ENCODE results near the gene ZNF557.
"Not testable (repeated sequence)": the region's sequence is repeated elsewhere in the genome, so short reads cannot be mapped to it uniquely, and the experiment has no call there.

DNA sequence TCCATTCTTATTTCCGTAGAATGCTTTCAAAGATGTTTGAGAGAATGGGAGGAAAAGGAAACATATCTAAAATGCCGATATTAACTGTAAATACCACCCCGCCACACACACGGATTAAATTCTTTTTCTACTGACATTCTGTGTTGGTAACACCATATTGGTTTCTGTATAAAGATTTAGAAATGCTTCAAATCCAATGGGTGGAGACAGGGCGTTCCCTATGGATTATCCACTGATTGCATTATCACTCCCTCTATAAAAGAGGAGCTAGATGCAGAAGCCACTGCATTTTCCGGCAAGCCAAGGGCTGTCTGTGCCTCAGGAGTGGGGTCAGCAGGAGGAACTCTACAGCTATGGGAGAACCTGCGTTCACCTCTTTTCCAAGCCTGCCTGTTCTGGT is 20.5 kb upstream of the ZNF557 start, which contains the start of gene MBD3L2:
- not testable (repeated sequence) for TF ChIP-seq POLR2AphosphoS5 (IDR thresholded peaks at IDR 0.05)
- TF ChIP-seq, protein P1, sequence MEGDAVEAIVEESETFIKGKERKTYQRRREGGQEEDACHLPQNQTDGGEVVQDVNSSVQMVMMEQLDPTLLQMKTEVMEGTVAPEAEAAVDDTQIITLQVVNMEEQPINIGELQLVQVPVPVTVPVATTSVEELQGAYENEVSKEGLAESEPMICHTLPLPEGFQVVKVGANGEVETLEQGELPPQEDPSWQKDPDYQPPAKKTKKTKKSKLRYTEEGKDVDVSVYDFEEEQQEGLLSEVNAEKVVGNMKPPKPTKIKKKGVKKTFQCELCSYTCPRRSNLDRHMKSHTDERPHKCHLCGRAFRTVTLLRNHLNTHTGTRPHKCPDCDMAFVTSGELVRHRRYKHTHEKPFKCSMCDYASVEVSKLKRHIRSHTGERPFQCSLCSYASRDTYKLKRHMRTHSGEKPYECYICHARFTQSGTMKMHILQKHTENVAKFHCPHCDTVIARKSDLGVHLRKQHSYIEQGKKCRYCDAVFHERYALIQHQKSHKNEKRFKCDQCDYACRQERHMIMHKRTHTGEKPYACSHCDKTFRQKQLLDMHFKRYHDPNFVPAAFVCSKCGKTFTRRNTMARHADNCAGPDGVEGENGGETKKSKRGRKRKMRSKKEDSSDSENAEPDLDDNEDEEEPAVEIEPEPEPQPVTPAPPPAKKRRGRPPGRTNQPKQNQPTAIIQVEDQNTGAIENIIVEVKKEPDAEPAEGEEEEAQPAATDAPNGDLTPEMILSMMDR (IDR thresholded peaks at IDR 0.05): not testable (repeated sequence)

Measured in breast epithelium (tissue), 3 donors.